A549 (cell line): Measurements from ENCODE around the gene DISC1.

ENCODE experiments used
- BHLHE40 ChIP-seq: IDR thresholded peaks from 2 replicates; pipeline ENCODE4 v1.6.1; 2012; ENCODE audit warnings: low read depth, low read length, inconsistent platforms
- CEBPB ChIP-seq, 2 experiments: fragments of >200 bp in 1 of 2; sonication (Bioruptor Twin) in 1 of 2; formaldehyde crosslinking in 1 of 2; IDR thresholded peaks; 2 replicates each; pipeline ENCODE4 v1.6.1; 2012 to 2016
- CHD2 ChIP-seq: fragments of 150-350 bp; IDR thresholded peaks from 2 replicates; pipeline ENCODE4 v1.6.1; 2014; ENCODE audit warnings: low read length; ENCODE audit not compliant: partially characterized antibody
- CHD4 ChIP-seq: fragments of 200-600 bp; sonication (generic); IDR thresholded peaks from 2 replicates; pipeline ENCODE4 v1.6.1; 2016; ENCODE audit warnings: antibody characterized with exemption, mild to moderate bottlenecking, borderline replicate concordance
- HDAC2 ChIP-seq: fragments of 200-600 bp; sonication (generic); IDR thresholded peaks from 2 replicates; pipeline ENCODE4 v1.6.1; 2016
- POLR2A ChIP-seq: IDR thresholded peaks from 2 replicates; pipeline ENCODE4 v1.6.1; 2012; ENCODE audit warnings: mild to moderate bottlenecking, low read length
- RNF2 ChIP-seq: fragments of 200-600 bp; sonication (generic); IDR thresholded peaks from 2 replicates; pipeline ENCODE4 v1.6.1; 2016; ENCODE audit warnings: low read depth, mild to moderate bottlenecking, antibody characterized with exemption, moderate library complexity, borderline replicate concordance
- TP53 ChIP-seq: fragments of 250-450 bp; sonication (Bioruptor Pico); IDR thresholded peaks from 2 replicates; pipeline ENCODE4 v1.5.0; 2021; ENCODE audit warnings: mild to moderate bottlenecking, moderate library complexity
- TF ChIP-seq, protein P1 (sequence below): fragments of >200 bp; sonication (Bioruptor Twin); formaldehyde crosslinking; IDR thresholded peaks from 3 replicates; pipeline ENCODE4 v1.5.1; 2016
- TF ChIP-seq, protein P2 (sequence below): IDR thresholded peaks from 2 replicates; pipeline ENCODE4 v1.6.1; 2012; ENCODE audit warnings: low read depth, borderline replicate concordance
- TF ChIP-seq, protein P3 (sequence below): fragments of 450-650 bp; IDR thresholded peaks from 2 replicates; pipeline ENCODE4 v1.6.1; 2014; ENCODE audit warnings: antibody characterized with exemption
- TF ChIP-seq, protein P4 (sequence below): fragments of 200-600 bp; sonication (generic); IDR thresholded peaks from 2 replicates; pipeline ENCODE4 v1.6.1; 2016; ENCODE audit warnings: antibody characterized with exemption, mild to moderate bottlenecking, moderate library complexity

DNA sequence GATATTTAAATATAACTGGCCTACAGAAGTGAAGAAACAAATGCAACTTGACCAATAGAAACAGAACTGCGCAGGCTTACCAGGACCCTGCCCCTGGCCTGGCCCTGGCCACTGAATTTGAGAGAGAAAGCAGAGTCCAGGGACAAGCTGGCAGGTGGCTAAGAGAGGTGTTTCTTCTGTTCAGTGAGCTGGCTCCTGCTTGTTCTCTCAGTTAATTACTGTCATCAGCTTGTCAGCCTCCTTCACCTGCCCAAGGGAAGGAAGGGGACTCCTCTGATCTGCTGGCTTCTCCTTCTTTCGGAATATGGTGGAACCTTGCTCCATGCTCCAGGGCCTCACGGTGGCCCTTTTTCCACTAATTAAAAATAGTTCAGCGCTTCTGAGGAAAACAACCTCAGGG is 388.4 kb downstream of the DISC1 start:
- TF ChIP-seq, protein P1, sequence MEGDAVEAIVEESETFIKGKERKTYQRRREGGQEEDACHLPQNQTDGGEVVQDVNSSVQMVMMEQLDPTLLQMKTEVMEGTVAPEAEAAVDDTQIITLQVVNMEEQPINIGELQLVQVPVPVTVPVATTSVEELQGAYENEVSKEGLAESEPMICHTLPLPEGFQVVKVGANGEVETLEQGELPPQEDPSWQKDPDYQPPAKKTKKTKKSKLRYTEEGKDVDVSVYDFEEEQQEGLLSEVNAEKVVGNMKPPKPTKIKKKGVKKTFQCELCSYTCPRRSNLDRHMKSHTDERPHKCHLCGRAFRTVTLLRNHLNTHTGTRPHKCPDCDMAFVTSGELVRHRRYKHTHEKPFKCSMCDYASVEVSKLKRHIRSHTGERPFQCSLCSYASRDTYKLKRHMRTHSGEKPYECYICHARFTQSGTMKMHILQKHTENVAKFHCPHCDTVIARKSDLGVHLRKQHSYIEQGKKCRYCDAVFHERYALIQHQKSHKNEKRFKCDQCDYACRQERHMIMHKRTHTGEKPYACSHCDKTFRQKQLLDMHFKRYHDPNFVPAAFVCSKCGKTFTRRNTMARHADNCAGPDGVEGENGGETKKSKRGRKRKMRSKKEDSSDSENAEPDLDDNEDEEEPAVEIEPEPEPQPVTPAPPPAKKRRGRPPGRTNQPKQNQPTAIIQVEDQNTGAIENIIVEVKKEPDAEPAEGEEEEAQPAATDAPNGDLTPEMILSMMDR = no peak
- no peak for TF ChIP-seq BHLHE40
- TF ChIP-seq HDAC2 = no peak
- TF ChIP-seq, protein P2, sequence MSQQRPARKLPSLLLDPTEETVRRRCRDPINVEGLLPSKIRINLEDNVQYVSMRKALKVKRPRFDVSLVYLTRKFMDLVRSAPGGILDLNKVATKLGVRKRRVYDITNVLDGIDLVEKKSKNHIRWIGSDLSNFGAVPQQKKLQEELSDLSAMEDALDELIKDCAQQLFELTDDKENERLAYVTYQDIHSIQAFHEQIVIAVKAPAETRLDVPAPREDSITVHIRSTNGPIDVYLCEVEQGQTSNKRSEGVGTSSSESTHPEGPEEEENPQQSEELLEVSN = no peak
- no peak for TF ChIP-seq CHD4
- TF ChIP-seq, protein P3, sequence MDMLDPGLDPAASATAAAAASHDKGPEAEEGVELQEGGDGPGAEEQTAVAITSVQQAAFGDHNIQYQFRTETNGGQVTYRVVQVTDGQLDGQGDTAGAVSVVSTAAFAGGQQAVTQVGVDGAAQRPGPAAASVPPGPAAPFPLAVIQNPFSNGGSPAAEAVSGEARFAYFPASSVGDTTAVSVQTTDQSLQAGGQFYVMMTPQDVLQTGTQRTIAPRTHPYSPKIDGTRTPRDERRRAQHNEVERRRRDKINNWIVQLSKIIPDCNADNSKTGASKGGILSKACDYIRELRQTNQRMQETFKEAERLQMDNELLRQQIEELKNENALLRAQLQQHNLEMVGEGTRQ = no peak
- TF ChIP-seq, protein P4, sequence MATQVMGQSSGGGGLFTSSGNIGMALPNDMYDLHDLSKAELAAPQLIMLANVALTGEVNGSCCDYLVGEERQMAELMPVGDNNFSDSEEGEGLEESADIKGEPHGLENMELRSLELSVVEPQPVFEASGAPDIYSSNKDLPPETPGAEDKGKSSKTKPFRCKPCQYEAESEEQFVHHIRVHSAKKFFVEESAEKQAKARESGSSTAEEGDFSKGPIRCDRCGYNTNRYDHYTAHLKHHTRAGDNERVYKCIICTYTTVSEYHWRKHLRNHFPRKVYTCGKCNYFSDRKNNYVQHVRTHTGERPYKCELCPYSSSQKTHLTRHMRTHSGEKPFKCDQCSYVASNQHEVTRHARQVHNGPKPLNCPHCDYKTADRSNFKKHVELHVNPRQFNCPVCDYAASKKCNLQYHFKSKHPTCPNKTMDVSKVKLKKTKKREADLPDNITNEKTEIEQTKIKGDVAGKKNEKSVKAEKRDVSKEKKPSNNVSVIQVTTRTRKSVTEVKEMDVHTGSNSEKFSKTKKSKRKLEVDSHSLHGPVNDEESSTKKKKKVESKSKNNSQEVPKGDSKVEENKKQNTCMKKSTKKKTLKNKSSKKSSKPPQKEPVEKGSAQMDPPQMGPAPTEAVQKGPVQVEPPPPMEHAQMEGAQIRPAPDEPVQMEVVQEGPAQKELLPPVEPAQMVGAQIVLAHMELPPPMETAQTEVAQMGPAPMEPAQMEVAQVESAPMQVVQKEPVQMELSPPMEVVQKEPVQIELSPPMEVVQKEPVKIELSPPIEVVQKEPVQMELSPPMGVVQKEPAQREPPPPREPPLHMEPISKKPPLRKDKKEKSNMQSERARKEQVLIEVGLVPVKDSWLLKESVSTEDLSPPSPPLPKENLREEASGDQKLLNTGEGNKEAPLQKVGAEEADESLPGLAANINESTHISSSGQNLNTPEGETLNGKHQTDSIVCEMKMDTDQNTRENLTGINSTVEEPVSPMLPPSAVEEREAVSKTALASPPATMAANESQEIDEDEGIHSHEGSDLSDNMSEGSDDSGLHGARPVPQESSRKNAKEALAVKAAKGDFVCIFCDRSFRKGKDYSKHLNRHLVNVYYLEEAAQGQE = no peak
- no peak for TF ChIP-seq TP53 (CRISPR knock-in tag)
- TF ChIP-seq CEBPB (IDR thresholded peaks at IDR 0.05) = no peak
- TF ChIP-seq RNF2 = no peak
- no peak for TF ChIP-seq CHD2
- no peak for TF ChIP-seq POLR2A
